Astrocyte of the cerebellum (primary cell): ENCODE results near the gene TMEM147.

Experiments
- DNase-seq: peaks from one replicate; pipeline ENCODE4 v3.0.0-alpha.2; 2011; ENCODE audit warnings: low read depth
- H3K4me3 ChIP-seq: 2 replicates; pipeline ENCODE4 v1.5.1; 2011; ENCODE audit warnings: mild to moderate bottlenecking, low read depth, low read length, moderate library complexity
- in situ Hi-C: cut with HindIII; loops from 2 replicates; pipeline ENCODE4 v1.10.0; 2017; ENCODE audit warnings: low sequenced_read_pairs
- TF ChIP-seq, protein P1 (sequence below): IDR thresholded peaks from 2 replicates; pipeline ENCODE4 v1.5.1; 2012; ENCODE audit warnings: low read length, low read depth, moderate library complexity, mild to moderate bottlenecking; ENCODE audit errors: missing control alignments

TMEM147 gene, protein sequence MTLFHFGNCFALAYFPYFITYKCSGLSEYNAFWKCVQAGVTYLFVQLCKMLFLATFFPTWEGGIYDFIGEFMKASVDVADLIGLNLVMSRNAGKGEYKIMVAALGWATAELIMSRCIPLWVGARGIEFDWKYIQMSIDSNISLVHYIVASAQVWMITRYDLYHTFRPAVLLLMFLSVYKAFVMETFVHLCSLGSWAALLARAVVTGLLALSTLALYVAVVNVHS

GRCh38 chr19:35545001-35545854, at the start of gene TMEM147:
TSS of gene TMEM147 (plus strand) at chr19:35545626. CDS start at chr19:35545740, 114 bp downstream.
- H3K4me3 ChIP-seq = peak within 1 kb of the TSS; percentile 89
- in situ Hi-C loops = no loop called here
- TF ChIP-seq, protein P1, sequence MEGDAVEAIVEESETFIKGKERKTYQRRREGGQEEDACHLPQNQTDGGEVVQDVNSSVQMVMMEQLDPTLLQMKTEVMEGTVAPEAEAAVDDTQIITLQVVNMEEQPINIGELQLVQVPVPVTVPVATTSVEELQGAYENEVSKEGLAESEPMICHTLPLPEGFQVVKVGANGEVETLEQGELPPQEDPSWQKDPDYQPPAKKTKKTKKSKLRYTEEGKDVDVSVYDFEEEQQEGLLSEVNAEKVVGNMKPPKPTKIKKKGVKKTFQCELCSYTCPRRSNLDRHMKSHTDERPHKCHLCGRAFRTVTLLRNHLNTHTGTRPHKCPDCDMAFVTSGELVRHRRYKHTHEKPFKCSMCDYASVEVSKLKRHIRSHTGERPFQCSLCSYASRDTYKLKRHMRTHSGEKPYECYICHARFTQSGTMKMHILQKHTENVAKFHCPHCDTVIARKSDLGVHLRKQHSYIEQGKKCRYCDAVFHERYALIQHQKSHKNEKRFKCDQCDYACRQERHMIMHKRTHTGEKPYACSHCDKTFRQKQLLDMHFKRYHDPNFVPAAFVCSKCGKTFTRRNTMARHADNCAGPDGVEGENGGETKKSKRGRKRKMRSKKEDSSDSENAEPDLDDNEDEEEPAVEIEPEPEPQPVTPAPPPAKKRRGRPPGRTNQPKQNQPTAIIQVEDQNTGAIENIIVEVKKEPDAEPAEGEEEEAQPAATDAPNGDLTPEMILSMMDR = no peak
- DNase-seq = peak; percentile 42

GRCh38 chr19:35497406-35497805, 48.0 kb upstream of the TMEM147 start:
- no peak overlapping the region for H3K4me3 ChIP-seq
- in situ Hi-C loops = no loop called here
- TF ChIP-seq, protein P1 = no peak
- no peak for DNase-seq

DNA sequence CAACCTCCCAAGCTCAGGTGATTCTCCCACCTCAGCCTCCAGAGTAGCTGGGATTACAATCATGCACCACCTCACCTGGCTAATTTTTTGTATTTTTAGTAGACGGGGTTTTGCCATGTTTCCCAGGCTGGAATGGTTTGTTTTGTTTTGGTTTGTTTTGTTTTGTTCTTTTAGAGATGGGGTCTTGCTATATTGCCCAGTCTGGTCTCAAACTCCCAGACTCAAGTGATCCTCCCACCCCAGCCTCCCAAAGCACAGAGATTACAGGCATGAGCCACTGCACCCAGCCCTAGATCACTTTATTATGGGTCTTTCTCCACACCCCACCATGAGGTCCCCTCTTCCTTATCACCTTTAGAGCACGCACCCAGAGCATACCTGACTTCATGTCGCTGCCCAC, 47.2 kb upstream of the TMEM147 start:
- TF ChIP-seq, protein P1 = no peak
- DNase-seq = no peak
- no peak overlapping the region for H3K4me3 ChIP-seq
- in situ Hi-C loops = no loop called here

DNA sequence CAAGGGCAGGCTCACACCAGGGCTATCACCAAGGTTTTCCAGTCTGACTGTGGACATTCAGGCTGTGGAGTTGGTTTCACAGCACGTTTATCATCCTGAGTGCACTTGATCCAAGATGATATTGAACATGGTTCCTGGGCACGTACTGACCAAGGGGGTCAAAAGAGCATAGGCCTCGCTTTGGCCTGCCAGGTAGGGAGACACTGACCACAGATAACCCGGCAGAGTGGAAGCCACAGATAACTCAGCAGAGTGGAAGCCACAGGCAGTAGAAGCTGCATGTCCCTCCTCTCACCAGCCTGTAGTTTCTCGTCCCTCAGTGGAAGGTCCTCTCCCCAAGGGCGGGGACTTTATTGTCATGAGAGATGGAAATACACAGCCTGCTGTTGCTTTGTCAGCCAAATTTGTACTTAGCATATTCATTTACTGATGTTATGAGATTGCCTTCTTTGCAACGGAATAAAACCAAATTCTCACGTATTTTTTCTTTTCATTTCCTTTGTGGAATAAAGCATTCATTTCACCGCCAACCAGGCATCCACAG, 46.4 kb upstream of the TMEM147 start:
- TF ChIP-seq, protein P1 = no peak
- DNase-seq = no peak
- in situ Hi-C loops = no loop called here
- H3K4me3 ChIP-seq = no peak overlapping the region

GRCh38 chr19:35500611-35501010, 44.8 kb upstream of the TMEM147 start:
- DNase-seq = no peak
- TF ChIP-seq, protein P1 = no peak
- in situ Hi-C loops = no loop called here
- H3K4me3 ChIP-seq = no peak overlapping the region

- TF ChIP-seq, protein P1 = no peak
- no peak overlapping the region for H3K4me3 ChIP-seq
- DNase-seq = no peak
- in situ Hi-C loops = no loop called here
Observed at GRCh38 chr19:35501684-35502083, 43.7 kb upstream of the TMEM147 start.
